HG03175 (cell line): ENCODE results near the gene HSD17B2.

Experiments used
- ATAC-seq: cut with Tn5 transposase; IDR thresholded peaks from one replicate; pipeline ENCODE4 v1.9.1; 2021; ENCODE audit warnings: mild to moderate bottlenecking, moderate library complexity; ENCODE audit not compliant: unreplicated experiment

HSD17B2 gene

GRCh38 chr16:82047374-82047773, 12.3 kb downstream of the HSD17B2 start:
- ATAC-seq = no peak

- no peak for ATAC-seq
These were observed 12.7 kb downstream of the HSD17B2 start for GRCh38 chr16:82047787-82048186.

GRCh38 chr16:82049484-82049883, 14.4 kb downstream of the HSD17B2 start:
- no peak for ATAC-seq

GRCh38 chr16:82050506-82050905, 15.5 kb downstream of the HSD17B2 start:
- ATAC-seq = no peak

- no peak for ATAC-seq
These were observed 15.9 kb downstream of the HSD17B2 start for GRCh38 chr16:82050909-82051357.

- ATAC-seq = no peak
These were observed 16.6 kb downstream of the HSD17B2 start for GRCh38 chr16:82051656-82052055.

- ATAC-seq = no peak
These were observed 20.1 kb downstream of the HSD17B2 start for GRCh38 chr16:82055117-82055516.

- ATAC-seq = no peak
These were observed 20.9 kb downstream of the HSD17B2 start for GRCh38 chr16:82055728-82056549.

GRCh38 chr16:82056550-82056896, 21.5 kb downstream of the HSD17B2 start:
- ATAC-seq = no peak

GRCh38 chr16:82059161-82059982, 24.3 kb downstream of the HSD17B2 start:
- ATAC-seq = no peak

- ATAC-seq = no peak
These were observed 24.9 kb downstream of the HSD17B2 start for GRCh38 chr16:82059983-82060421.

GRCh38 chr16:82061861-82062525, 26.9 kb downstream of the HSD17B2 start:
- no peak for ATAC-seq

GRCh38 chr16:82062645-82063058, 27.6 kb downstream of the HSD17B2 start:
- ATAC-seq = no peak

GRCh38 chr16:82063456-82064082, 28.5 kb downstream of the HSD17B2 start:
- ATAC-seq = no peak

GRCh38 chr16:82067042-82067803, 32.2 kb downstream of the HSD17B2 start:
- ATAC-seq = no peak

GRCh38 chr16:82067804-82068325, 32.8 kb downstream of the HSD17B2 start:
- ATAC-seq = no peak

- ATAC-seq = no peak
These were observed 35.8 kb downstream of the HSD17B2 start for GRCh38 chr16:82070656-82071369.

- no peak for ATAC-seq
These were observed 36.4 kb downstream of the HSD17B2 start for GRCh38 chr16:82071421-82071820.

- ATAC-seq = no peak
These were observed 37.3 kb downstream of the HSD17B2 start for GRCh38 chr16:82072313-82072712.
